GM12878 (cell line): ENCODE results near the gene DCAF11. TPM values are rescaled to one million over a fixed set of nuclear protein-coding genes. Genes with fewer than 3 reads are reported as not detected.

ENCODE experiments used
- ATAC-seq: fragments of 200-7000 bp; cut with Tn5 transposase; 3 replicates; pipeline ENCODE4 v1.9.1; 2020; ENCODE audit warnings: mild to moderate bottlenecking, moderate library complexity
- BruUV-seq: library from RNA; stranded (reverse); fragments of 400-500 nt; replicated peaks from 2 replicates; lab custom pipeline; 2021; lab: Mats Ljungman, UMichigan
- CTCF ChIA-PET: fragments of 300-600 bp; sonication (Branson Sonifier 250); formaldehyde crosslinking; extraction: SDS; loops from one replicate; lab custom pipeline; 2021; ENCODE audit warnings: inconsistent platforms; lab: Yijun Ruan, JAX
- POLR2A ChIA-PET: fragments of 350-600 bp; formaldehyde crosslinking; extraction: SDS; loops from one replicate; lab custom pipeline; 2021; ENCODE audit warnings: inconsistent platforms; lab: Charles Lee
- RAD21 ChIA-PET: fragments of 300-600 bp; sonication (Branson Sonifier 250); formaldehyde crosslinking; loops from one replicate; lab custom pipeline; 2023; ENCODE audit warnings: antibody characterized with exemption; ENCODE audit not compliant: unreplicated experiment; lab: Charles Lee
- SMC1A ChIA-PET: fragments of 300-600 bp; sonication (Branson Sonifier 250); formaldehyde crosslinking; loops from one replicate; lab custom pipeline; 2023; ENCODE audit not compliant: unreplicated experiment, uncharacterized antibody; lab: Charles Lee
- DNase-seq: peaks from one replicate; pipeline ENCODE4 v3.0.0-alpha.2; 2011; ENCODE audit warnings: low read depth, low spot score
- FAIRE-seq: peaks from 3 replicates; lab custom pipeline; 2011; peaks lifted over from hg19 to GRCh38; lab: Jason Lieb, UNC
- H2AFZ ChIP-seq: 2 replicates; pipeline ENCODE4 v1.6.0; 2011; ENCODE audit warnings: low read depth, low read length, control low read depth; ENCODE audit not compliant: control insufficient read depth
- H3K27ac ChIP-seq: 2 replicates; pipeline ENCODE4 v1.5.1; 2011; ENCODE audit warnings: control low read depth; ENCODE audit not compliant: control insufficient read depth, insufficient read depth
- H3K27me3 ChIP-seq, 2 experiments: replicated peaks in 1 of 2; 2 replicates each; pipeline versions ENCODE4 v1.6.0 to v1.6.1; 2011; ENCODE audit warnings: low read length in 1 of 2; ENCODE audit not compliant: control insufficient read depth in 2 of 2, insufficient read depth in 2 of 2
- H3K36me3 ChIP-seq, 2 experiments: 2 replicates each; pipeline ENCODE4 v1.5.1; 2011; ENCODE audit warnings: low read length in 1 of 2; ENCODE audit not compliant: control insufficient read depth in 2 of 2, insufficient read depth in 2 of 2
- H3K4me1 ChIP-seq: 2 replicates; pipeline ENCODE4 v1.6.1; 2011; ENCODE audit warnings: mild to moderate bottlenecking, low read length, moderate library complexity, mixed read lengths; ENCODE audit not compliant: control insufficient read depth, insufficient read depth
- H3K4me2 ChIP-seq: 2 replicates; pipeline ENCODE4 v1.6.0; 2011; ENCODE audit warnings: control low read depth; ENCODE audit not compliant: control insufficient read depth, insufficient read depth
- H3K4me3 ChIP-seq: fragments of 200-600 bp; sonication (generic); 2 replicates; pipeline ENCODE4 v1.5.1; 2016
- H3K79me2 ChIP-seq: 2 replicates; pipeline ENCODE4 v1.6.0; 2011; ENCODE audit warnings: low read length; ENCODE audit not compliant: control insufficient read depth, insufficient read depth
- H3K9ac ChIP-seq: 2 replicates; pipeline ENCODE4 v1.8.0; 2011; ENCODE audit warnings: low read length, control low read depth, mixed read lengths; ENCODE audit not compliant: control insufficient read depth, insufficient read depth
- H3K9me3 ChIP-seq: replicated peaks from 3 replicates; pipeline ENCODE4 v1.5.1; 2011; ENCODE audit warnings: mild to moderate bottlenecking, low read length; ENCODE audit not compliant: control insufficient read depth, insufficient read depth
- H4K20me1 ChIP-seq: 2 replicates; pipeline ENCODE4 v1.6.0; 2011; ENCODE audit not compliant: control insufficient read depth, insufficient read depth
- BHLHE40 ChIP-seq, 2 experiments: fragments of 450-650 bp in 1 of 2; IDR thresholded peaks; 2 replicates each; pipeline ENCODE4 v1.6.1; 2011 to 2017; ENCODE audit warnings: low read depth in 2 of 2, borderline replicate concordance in 1 of 2, improper control_type of control experiment in 1 of 2, low read length in 1 of 2, mild to moderate bottlenecking in 1 of 2
- CHD2 ChIP-seq: IDR thresholded peaks from 2 replicates; pipeline ENCODE4 v1.6.1; 2011; ENCODE audit warnings: low read depth, low read length, improper control_type of control experiment, borderline replicate concordance
- CREM ChIP-seq: IDR thresholded peaks from 2 replicates; pipeline ENCODE4 v1.6.1; 2014; ENCODE audit warnings: antibody characterized with exemption, low read depth
- EED ChIP-seq: sonication (generic); IDR thresholded peaks from 2 replicates; pipeline ENCODE4 v1.6.1; 2016; ENCODE audit warnings: antibody characterized with exemption, low read depth
- IKZF2 ChIP-seq, 2 experiments: fragments of 450-650 bp; IDR thresholded peaks; 2 replicates each; pipeline ENCODE4 v1.6.1; 2017; ENCODE audit warnings: mild to moderate bottlenecking in 2 of 2, moderate library complexity in 2 of 2
- LARP7 ChIP-seq: fragments of 450-650 bp; IDR thresholded peaks from 2 replicates; pipeline ENCODE4 v1.6.1; 2017; ENCODE audit warnings: mild to moderate bottlenecking
- MTA2 ChIP-seq: fragments of 450-650 bp; IDR thresholded peaks from 2 replicates; pipeline ENCODE4 v1.6.1; 2016; ENCODE audit warnings: low read depth, mild to moderate bottlenecking, moderate library complexity
- MXI1 ChIP-seq: fragments of 150-350 bp; IDR thresholded peaks from 2 replicates; pipeline ENCODE4 v1.6.1; 2011; ENCODE audit warnings: low read depth, mild to moderate bottlenecking, inconsistent platforms, low read length, improper control_type of control experiment
- NFYB ChIP-seq: IDR thresholded peaks from 2 replicates; pipeline ENCODE4 v1.6.1; 2011; ENCODE audit warnings: low read depth, mild to moderate bottlenecking, low read length, improper control_type of control experiment, moderate library complexity; ENCODE audit not compliant: insufficient read depth
- PAX5 ChIP-seq: IDR thresholded peaks from 2 replicates; pipeline ENCODE4 v1.6.1; 2011; ENCODE audit warnings: low read depth, low read length, borderline replicate concordance
- PML ChIP-seq: IDR thresholded peaks from 2 replicates; pipeline ENCODE4 v1.6.1; 2012; ENCODE audit warnings: low read length, inconsistent platforms
- POLR2AphosphoS2 ChIP-seq: IDR thresholded peaks from 2 replicates; pipeline ENCODE4 v1.6.1; 2011; ENCODE audit warnings: low read depth, mild to moderate bottlenecking, low read length, improper control_type of control experiment, moderate library complexity
- POLR2AphosphoS5 ChIP-seq: IDR thresholded peaks from 2 replicates; pipeline ENCODE4 v1.6.1; 2011; ENCODE audit warnings: mild to moderate bottlenecking, low read length, inconsistent platforms
- RUNX3 ChIP-seq: IDR thresholded peaks from 2 replicates; pipeline ENCODE4 v1.6.1; 2012; ENCODE audit warnings: low read length, inconsistent platforms
- SUPT20H ChIP-seq: IDR thresholded peaks from 2 replicates; pipeline ENCODE4 v1.6.1; 2011; ENCODE audit warnings: low read depth, mild to moderate bottlenecking, low read length, moderate library complexity, borderline replicate concordance; ENCODE audit not compliant: control insufficient read depth
- SUZ12 ChIP-seq: fragments of 200-600 bp; sonication (generic); IDR thresholded peaks from one replicate; pipeline ENCODE4 v1.6.1; 2018; ENCODE audit warnings: antibody characterized with exemption, mild to moderate bottlenecking; ENCODE audit not compliant: unreplicated experiment
- TAF1 ChIP-seq: IDR thresholded peaks from 2 replicates; pipeline ENCODE4 v1.6.1; 2011; ENCODE audit warnings: mild to moderate bottlenecking, low read depth, low read length, borderline replicate concordance
- YY1 ChIP-seq: IDR thresholded peaks from 2 replicates; pipeline ENCODE4 v1.6.1; 2011; ENCODE audit warnings: low read depth, mild to moderate bottlenecking, low read length
- ZBTB33 ChIP-seq: fragments of 450-650 bp; IDR thresholded peaks from 2 replicates; pipeline ENCODE4 v1.6.1; 2017; ENCODE audit warnings: mild to moderate bottlenecking
- WGBS: methylation state at CpG from one replicate; pipeline ENCODE4 v1.1.6; 2016; ENCODE audit warnings: low lambda C conversion rate; ENCODE audit not compliant: insufficient replicate concordance, insufficient coverage; ENCODE audit errors: missing lambda C conversion rate; 5-methylcytosine and 5-hydroxymethylcytosine counted together
- in situ Hi-C: fragments of 300-500 bp; cut with MboI; formaldehyde crosslinking; loops from 9 replicates; pipeline ENCODE4 v1.14.3; 2018; ENCODE audit warnings: mixed read lengths
- intact Hi-C: fragments of 100-400 bp; cut with micrococcal nuclease; formaldehyde crosslinking; loops from one replicate; pipeline ENCODE4 v1.14.2; 2022; ENCODE audit not compliant: unreplicated experiment
- polyA plus RNA-seq, 11 experiments: library from polyadenylated mRNA; depleted of rRNA in 4 of 11; unstranded in 6 of 11; stranded (reverse) in 5 of 11; fragments of >200 nt; fragmentation: Nextera tagmentation in 4 of 11; fragmentation: Illumina TruSeq in 1 of 11; extraction: Ambion mirVana in 4 of 11; extraction: Trizol in 1 of 11; gene quantifications; 1 replicate in 1 of 11; 2 replicates in 10 of 11; pipeline versions ENCODE4 v1.2.1 to v1.2.3, GENCODE V29; 2011 to 2016; ENCODE audit warnings: inconsistent platforms in 2 of 11, missing spikeins in 2 of 11, low read depth in 1 of 11
- total RNA-seq, 4 experiments: library from RNA; depleted of rRNA in 3 of 4; stranded (reverse); fragments of >200 nt in 3 of 4; fragmentation: Illumina TruSeq in 1 of 4; extraction: Trizol in 1 of 4; gene quantifications; 2 replicates each; pipeline versions ENCODE4 v1.2.1 to v1.2.3, GENCODE V29; 2013 to 2021
- TF ChIP-seq, protein P1 (sequence below): fragments of 450-650 bp; conservative IDR thresholded peaks from 2 replicates; pipeline ENCODE4 v1.6.1; 2017; ENCODE audit warnings: mild to moderate bottlenecking, moderate library complexity

The DCAF11 gene
- total and polyA plus RNA-seq, 10 of the 15 experiments (the other 5 are each of a cell fraction or from before 2014, with no cell fraction given), result 13.4 to 91.2 (median 68.7) TPM

GRCh38 chr14:24146453-24146977 lies 31.9 kb downstream of the DCAF11 start, which contains the start of gene PSME2:
PSME2 (minus strand) TSS chr14:24146610; CDS start chr14:24146581, 29 bp downstream.
- 2% methylated on average over 18 of the region's 25 CpGs for WGBS
- Histone ChIP-seq H3K4me1 (peaks cover 14% of the 10 kb centered on the region), H3K9me3 (no peaks in the 10 kb centered on the region; the same call in 2 of the 3 replicates), H3K27ac (peak within 1 kb of the TSS; percentile 94), H3K27me3 (no peaks in the 10 kb centered on the region), H3K4me2 (peak within 1 kb of the TSS; percentile 88), H3K4me3 (peak within 1 kb of the TSS; percentile 82), H4K20me1 (no peaks in the 10 kb centered on the region), H3K9ac (peak within 1 kb of the TSS; percentile 88), H3K79me2 (peaks cover 61% of the 10 kb centered on the region), H3K36me3 (peaks cover 15 to 44% of the 10 kb centered on the region in 2 experiments), H2AFZ (peak within 1 kb of the TSS; percentile 66)
- SMC1A ChIA-PET, result interaction anchor here (0.6 to 4.8 kb wide), 13 partner anchors 10 to 1177 kb away, joined by 3 to 54 read pairs (median 7); partner anchors contain the start of genes DCAF11, IPO4, IRF9 and NRL
- POLR2A ChIA-PET, result interaction anchor here (0.6 to 5.8 kb wide), 24 partner anchors 9 to 826 kb away, joined by 3 to 99 read pairs (median 8); partner anchors contain the start of genes CHMP4A, CIDEB, DCAF11 and IPO4
- intact Hi-C loops, result loop anchor here (5.0 kb wide), 1 partner anchor 151 kb away; the partner anchor contains the start of genes DHRS1 and NOP9
- CTCF ChIA-PET, result interaction anchor here (0.7 to 8.2 kb wide), 15 partner anchors 10 to 285 kb away, joined by 3 to 63 read pairs (median 6); partner anchors contain the start of genes CHMP4A, CIDEB, DCAF11 and IRF9
- FAIRE-seq (peak; percentile 81), ATAC-seq (peak; percentile 81), DNase-seq (peak; percentile 93)
- in situ Hi-C loops, result no loop called here
- BruUV-seq, result no TSS peak
- RAD21 ChIA-PET, result interaction anchor here (0.6 to 3.9 kb wide), 19 partner anchors 9 to 163 kb away, joined by 3 to 37 read pairs (median 6); partner anchors contain the start of genes CHMP4A, CIDEB, DCAF11 and IPO4
- TF ChIP-seq SUZ12 (no peak), RUNX3 (peak; percentile 62; the same call in 1 of the 2 replicates), IKZF2 (IDR thresholded peaks at IDR 0.05) (peak; percentile 53 to 66; a peak in 2 of 4 replicates), POLR2AphosphoS5 (peak; percentile 80; the same call in 1 of the 2 replicates), EED (peak; percentile 58; the same call in 1 of the 2 replicates), LARP7 (no peak), PAX5 (0 out of 2 replicates have a peak, but pooled peaks have one; percentile 38), TAF1 (peak; percentile 54; the same call in 1 of the 2 replicates), ZBTB33 (no peak), MXI1 (peak; percentile 96), CHD2 (peak; percentile 51; the same call in 1 of the 2 replicates), POLR2AphosphoS2 (peak; percentile 41; the same call in 1 of the 2 replicates), CREM (0 out of 2 replicates have a peak, but pooled peaks have one; percentile 11), MTA2 (peak; percentile 28; the same call in 1 of the 2 replicates), YY1 (0 out of 2 replicates have a peak, but pooled peaks have one; percentile 20), BHLHE40 (IDR thresholded peaks at IDR 0.05; ENCODE audit: borderline replicate concordance in 1 of 2, low read depth in 2 of 2, low read length in 1 of 2) (peak in 1 of 2 experiments; percentile 31; a peak in 1 of 4 replicates), PML (no peak), NFYB (peak; percentile 55; the same call in 1 of the 2 replicates), SUPT20H (no peak)
- TF ChIP-seq, protein P1, sequence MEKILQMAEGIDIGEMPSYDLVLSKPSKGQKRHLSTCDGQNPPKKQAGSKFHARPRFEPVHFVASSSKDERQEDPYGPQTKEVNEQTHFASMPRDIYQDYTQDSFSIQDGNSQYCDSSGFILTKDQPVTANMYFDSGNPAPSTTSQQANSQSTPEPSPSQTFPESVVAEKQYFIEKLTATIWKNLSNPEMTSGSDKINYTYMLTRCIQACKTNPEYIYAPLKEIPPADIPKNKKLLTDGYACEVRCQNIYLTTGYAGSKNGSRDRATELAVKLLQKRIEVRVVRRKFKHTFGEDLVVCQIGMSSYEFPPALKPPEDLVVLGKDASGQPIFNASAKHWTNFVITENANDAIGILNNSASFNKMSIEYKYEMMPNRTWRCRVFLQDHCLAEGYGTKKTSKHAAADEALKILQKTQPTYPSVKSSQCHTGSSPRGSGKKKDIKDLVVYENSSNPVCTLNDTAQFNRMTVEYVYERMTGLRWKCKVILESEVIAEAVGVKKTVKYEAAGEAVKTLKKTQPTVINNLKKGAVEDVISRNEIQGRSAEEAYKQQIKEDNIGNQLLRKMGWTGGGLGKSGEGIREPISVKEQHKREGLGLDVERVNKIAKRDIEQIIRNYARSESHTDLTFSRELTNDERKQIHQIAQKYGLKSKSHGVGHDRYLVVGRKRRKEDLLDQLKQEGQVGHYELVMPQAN, result peak; percentile 91
